GM12864 (cell line): ENCODE results near the gene EBPL.

ENCODE experiments used
- DNase-seq: peaks from one replicate; pipeline ENCODE4 v3.0.0-alpha.2; 2011; ENCODE audit warnings: low read depth
- H3K4me3 ChIP-seq: 2 replicates; pipeline ENCODE4 v1.5.1; 2011; ENCODE audit warnings: mild to moderate bottlenecking, low read depth, low read length, control low read depth
- TF ChIP-seq, protein P1 (sequence below): IDR thresholded peaks from 2 replicates; pipeline ENCODE4 v1.5.1; 2011; ENCODE audit warnings: low read depth, mild to moderate bottlenecking, moderate library complexity, low read length, control low read depth, inconsistent platforms; ENCODE audit errors: missing control alignments

Gene EBPL

GRCh38 chr13:49635599-49636433, 55.5 kb downstream of the EBPL start:
- no peak for DNase-seq
- no peak overlapping the region for H3K4me3 ChIP-seq
- TF ChIP-seq, protein P1, sequence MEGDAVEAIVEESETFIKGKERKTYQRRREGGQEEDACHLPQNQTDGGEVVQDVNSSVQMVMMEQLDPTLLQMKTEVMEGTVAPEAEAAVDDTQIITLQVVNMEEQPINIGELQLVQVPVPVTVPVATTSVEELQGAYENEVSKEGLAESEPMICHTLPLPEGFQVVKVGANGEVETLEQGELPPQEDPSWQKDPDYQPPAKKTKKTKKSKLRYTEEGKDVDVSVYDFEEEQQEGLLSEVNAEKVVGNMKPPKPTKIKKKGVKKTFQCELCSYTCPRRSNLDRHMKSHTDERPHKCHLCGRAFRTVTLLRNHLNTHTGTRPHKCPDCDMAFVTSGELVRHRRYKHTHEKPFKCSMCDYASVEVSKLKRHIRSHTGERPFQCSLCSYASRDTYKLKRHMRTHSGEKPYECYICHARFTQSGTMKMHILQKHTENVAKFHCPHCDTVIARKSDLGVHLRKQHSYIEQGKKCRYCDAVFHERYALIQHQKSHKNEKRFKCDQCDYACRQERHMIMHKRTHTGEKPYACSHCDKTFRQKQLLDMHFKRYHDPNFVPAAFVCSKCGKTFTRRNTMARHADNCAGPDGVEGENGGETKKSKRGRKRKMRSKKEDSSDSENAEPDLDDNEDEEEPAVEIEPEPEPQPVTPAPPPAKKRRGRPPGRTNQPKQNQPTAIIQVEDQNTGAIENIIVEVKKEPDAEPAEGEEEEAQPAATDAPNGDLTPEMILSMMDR = no peak

- TF ChIP-seq, protein P1 = no peak
- no peak for DNase-seq
Measured at GRCh38 chr13:49633710-49634109, 57.6 kb downstream of the EBPL start.

DNA sequence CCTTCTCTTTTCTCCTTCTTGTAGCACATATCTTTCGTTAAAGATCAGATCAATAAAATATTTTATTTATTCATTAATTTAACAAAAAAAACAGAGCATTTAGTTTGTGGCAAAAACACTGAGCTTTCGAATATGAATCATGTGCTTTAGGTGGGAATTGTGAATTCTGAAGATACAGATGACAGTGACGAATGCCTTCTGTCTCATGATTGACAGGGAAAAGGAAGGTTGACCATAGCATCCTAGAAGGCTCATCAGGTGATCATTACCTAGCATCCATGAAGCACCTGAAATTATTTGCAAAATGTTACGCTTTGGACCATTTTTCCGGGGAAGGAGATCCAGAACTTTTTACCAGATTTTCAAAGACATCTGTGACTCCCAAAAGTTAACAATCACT, 59.1 kb downstream of the EBPL start:
- TF ChIP-seq, protein P1 = no peak
- no peak for DNase-seq
- H3K4me3 ChIP-seq = no peak overlapping the region

More at GRCh38 chr13:49633710-49634109, 57.6 kb downstream of the EBPL start:
- H3K4me3 ChIP-seq = no peak overlapping the region

GRCh38 chr13:49630580-49630979, 60.7 kb downstream of the EBPL start:
- no peak overlapping the region for H3K4me3 ChIP-seq
- no peak for DNase-seq
- TF ChIP-seq, protein P1 = no peak

DNA sequence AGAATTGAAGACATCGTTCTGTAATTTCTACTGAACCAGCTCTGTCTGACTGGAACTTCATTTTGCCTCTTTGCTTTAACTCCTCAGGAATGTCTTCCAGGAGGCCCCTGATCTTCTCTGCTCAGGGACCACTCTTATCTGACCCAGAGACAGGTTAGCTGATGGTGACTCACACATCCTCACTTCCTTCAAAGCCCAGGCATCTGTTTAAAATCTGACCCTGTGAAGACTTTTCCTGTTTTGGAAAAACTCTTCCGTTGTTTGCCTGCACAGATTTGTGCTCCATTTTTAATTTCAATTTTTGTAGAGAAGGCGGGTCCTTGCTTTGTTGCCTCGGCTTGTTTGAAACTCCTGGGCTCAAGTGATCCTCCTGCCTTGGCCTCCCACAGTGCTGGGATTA, 61.3 kb downstream of the EBPL start:
- DNase-seq = no peak
- no peak overlapping the region for H3K4me3 ChIP-seq
- TF ChIP-seq, protein P1 = no peak

- no peak for DNase-seq
- TF ChIP-seq, protein P1 = no peak
Measured at GRCh38 chr13:49629196-49629938, 61.9 kb downstream of the EBPL start.

More at GRCh38 chr13:49629196-49629938, 61.9 kb downstream of the EBPL start:
- H3K4me3 ChIP-seq = peak overlapping the region; percentile 86
